GM12878 (cell line): Measurements from ENCODE around the gene TCF12. TPM values are rescaled to one million over a fixed set of nuclear protein-coding genes. Genes with fewer than 3 reads are reported as not detected.

Experiments
- ATAC-seq: fragments of 200-7000 bp; cut with Tn5 transposase; 3 replicates; pipeline ENCODE4 v1.9.1; 2020; ENCODE audit warnings: mild to moderate bottlenecking, moderate library complexity
- BruUV-seq: library from RNA; stranded (reverse); fragments of 400-500 nt; replicated peaks from 2 replicates; lab custom pipeline; 2021; lab: Mats Ljungman, UMichigan
- CTCF ChIA-PET: fragments of 300-600 bp; sonication (Branson Sonifier 250); formaldehyde crosslinking; extraction: SDS; loops from one replicate; lab custom pipeline; 2021; ENCODE audit warnings: inconsistent platforms; lab: Yijun Ruan, JAX
- POLR2A ChIA-PET: fragments of 350-600 bp; formaldehyde crosslinking; extraction: SDS; loops from one replicate; lab custom pipeline; 2021; ENCODE audit warnings: inconsistent platforms; lab: Charles Lee
- RAD21 ChIA-PET: fragments of 300-600 bp; sonication (Branson Sonifier 250); formaldehyde crosslinking; loops from one replicate; lab custom pipeline; 2023; ENCODE audit warnings: antibody characterized with exemption; ENCODE audit not compliant: unreplicated experiment; lab: Charles Lee
- SMC1A ChIA-PET: fragments of 300-600 bp; sonication (Branson Sonifier 250); formaldehyde crosslinking; loops from one replicate; lab custom pipeline; 2023; ENCODE audit not compliant: unreplicated experiment, uncharacterized antibody; lab: Charles Lee
- DNase-seq: peaks from one replicate; pipeline ENCODE4 v3.0.0-alpha.2; 2011; ENCODE audit warnings: low read depth, low spot score
- FAIRE-seq: peaks from 3 replicates; lab custom pipeline; 2011; peaks lifted over from hg19 to GRCh38; lab: Jason Lieb, UNC
- H2AFZ ChIP-seq: 2 replicates; pipeline ENCODE4 v1.6.0; 2011; ENCODE audit warnings: low read depth, low read length, control low read depth; ENCODE audit not compliant: control insufficient read depth
- H3K27ac ChIP-seq: 2 replicates; pipeline ENCODE4 v1.5.1; 2011; ENCODE audit warnings: control low read depth; ENCODE audit not compliant: control insufficient read depth, insufficient read depth
- H3K27me3 ChIP-seq, 2 experiments: replicated peaks in 1 of 2; 2 replicates each; pipeline versions ENCODE4 v1.6.0 to v1.6.1; 2011; ENCODE audit warnings: low read length in 1 of 2; ENCODE audit not compliant: control insufficient read depth in 2 of 2, insufficient read depth in 2 of 2
- H3K36me3 ChIP-seq, 2 experiments: 2 replicates each; pipeline ENCODE4 v1.5.1; 2011; ENCODE audit warnings: low read length in 1 of 2; ENCODE audit not compliant: control insufficient read depth in 2 of 2, insufficient read depth in 2 of 2
- H3K4me1 ChIP-seq: 2 replicates; pipeline ENCODE4 v1.6.1; 2011; ENCODE audit warnings: mild to moderate bottlenecking, low read length, moderate library complexity, mixed read lengths; ENCODE audit not compliant: control insufficient read depth, insufficient read depth
- H3K4me2 ChIP-seq: 2 replicates; pipeline ENCODE4 v1.6.0; 2011; ENCODE audit warnings: control low read depth; ENCODE audit not compliant: control insufficient read depth, insufficient read depth
- H3K4me3 ChIP-seq: fragments of 200-600 bp; sonication (generic); 2 replicates; pipeline ENCODE4 v1.5.1; 2016
- H3K79me2 ChIP-seq: 2 replicates; pipeline ENCODE4 v1.6.0; 2011; ENCODE audit warnings: low read length; ENCODE audit not compliant: control insufficient read depth, insufficient read depth
- H3K9ac ChIP-seq: 2 replicates; pipeline ENCODE4 v1.8.0; 2011; ENCODE audit warnings: low read length, control low read depth, mixed read lengths; ENCODE audit not compliant: control insufficient read depth, insufficient read depth
- H3K9me3 ChIP-seq: replicated peaks from 3 replicates; pipeline ENCODE4 v1.5.1; 2011; ENCODE audit warnings: mild to moderate bottlenecking, low read length; ENCODE audit not compliant: control insufficient read depth, insufficient read depth
- H4K20me1 ChIP-seq: 2 replicates; pipeline ENCODE4 v1.6.0; 2011; ENCODE audit not compliant: control insufficient read depth, insufficient read depth
- BMI1 ChIP-seq: fragments of 450-650 bp; IDR thresholded peaks from 2 replicates; pipeline ENCODE4 v1.6.1; 2016; ENCODE audit warnings: mild to moderate bottlenecking, moderate library complexity, borderline replicate concordance
- CBFB ChIP-seq: IDR thresholded peaks from 2 replicates; pipeline ENCODE4 v1.6.1; 2016; ENCODE audit warnings: antibody characterized with exemption, low read depth
- CTCF ChIP-seq, 3 experiments: IDR thresholded peaks in 2 of 3; conservative IDR thresholded peaks in 1 of 3; 2 replicates each; pipeline ENCODE4 v1.5.1; 2011; ENCODE audit warnings: low read depth in 3 of 3, low read length in 3 of 3, mild to moderate bottlenecking in 3 of 3, control low read depth in 2 of 3, moderate library complexity in 2 of 3, inconsistent platforms in 1 of 3, mixed read lengths in 1 of 3; ENCODE audit not compliant: control insufficient read depth in 2 of 3, insufficient read depth in 1 of 3; ENCODE audit errors: extremely low read depth in 1 of 3
- DPF2 ChIP-seq: fragments of 450-650 bp; IDR thresholded peaks from 2 replicates; pipeline ENCODE4 v1.6.1; 2017; ENCODE audit warnings: mild to moderate bottlenecking
- FOS ChIP-seq: IDR thresholded peaks from 3 replicates; pipeline ENCODE4 v1.6.1; 2011; ENCODE audit warnings: borderline replicate concordance; ENCODE audit not compliant: insufficient read length; ENCODE audit errors: extremely low read depth
- GATAD2B ChIP-seq: fragments of 450-650 bp; conservative IDR thresholded peaks from 2 replicates; pipeline ENCODE4 v1.6.1; 2017; ENCODE audit warnings: low read depth, mild to moderate bottlenecking, moderate library complexity
- HDGF ChIP-seq: fragments of 450-650 bp; IDR thresholded peaks from 2 replicates; pipeline ENCODE4 v1.6.1; 2016; ENCODE audit warnings: antibody characterized with exemption
- MEF2A ChIP-seq: IDR thresholded peaks from 2 replicates; pipeline ENCODE4 v1.6.1; 2011; ENCODE audit warnings: low read depth, mild to moderate bottlenecking, low read length, moderate library complexity; ENCODE audit not compliant: insufficient read depth
- MTA2 ChIP-seq: fragments of 450-650 bp; IDR thresholded peaks from 2 replicates; pipeline ENCODE4 v1.6.1; 2016; ENCODE audit warnings: low read depth, mild to moderate bottlenecking, moderate library complexity
- NFIC ChIP-seq: IDR thresholded peaks from 2 replicates; pipeline ENCODE4 v1.6.1; 2012; ENCODE audit warnings: low read depth, mild to moderate bottlenecking, inconsistent platforms, low read length, moderate library complexity
- PAX5 ChIP-seq: IDR thresholded peaks from 2 replicates; pipeline ENCODE4 v1.6.1; 2011; ENCODE audit warnings: low read depth, low read length, borderline replicate concordance
- PML ChIP-seq: IDR thresholded peaks from 2 replicates; pipeline ENCODE4 v1.6.1; 2012; ENCODE audit warnings: low read length, inconsistent platforms
- RELA ChIP-seq: fragments of 450-650 bp; IDR thresholded peaks from 2 replicates; pipeline ENCODE4 v1.8.0; 2014; ENCODE audit warnings: borderline replicate concordance; ENCODE audit not compliant: partially characterized antibody
- REST ChIP-seq: IDR thresholded peaks from 2 replicates; pipeline ENCODE4 v1.6.1; 2012; ENCODE audit warnings: mild to moderate bottlenecking, low read depth, low read length
- SMAD1 ChIP-seq: fragments of 450-650 bp; IDR thresholded peaks from 2 replicates; pipeline ENCODE4 v1.6.1; 2018; ENCODE audit warnings: mild to moderate bottlenecking, low read depth; ENCODE audit not compliant: partially characterized antibody
- SMARCA5 ChIP-seq: fragments of 450-650 bp; IDR thresholded peaks from 2 replicates; pipeline ENCODE4 v1.6.1; 2017; ENCODE audit warnings: mild to moderate bottlenecking
- STAT3 ChIP-seq: IDR thresholded peaks from 2 replicates; pipeline ENCODE4 v1.6.1; 2011; ENCODE audit warnings: low read depth, low read length, improper control_type of control experiment
- TCF7 ChIP-seq: IDR thresholded peaks from 2 replicates; pipeline ENCODE4 v1.6.1; 2014; ENCODE audit warnings: antibody characterized with exemption, borderline replicate concordance
- ZZZ3 ChIP-seq: IDR thresholded peaks from 2 replicates; pipeline ENCODE4 v1.6.1; 2011; ENCODE audit warnings: low read depth; ENCODE audit not compliant: control insufficient read depth, insufficient read length
- WGBS: methylation state at CpG from one replicate; pipeline ENCODE4 v1.1.6; 2016; ENCODE audit warnings: low lambda C conversion rate; ENCODE audit not compliant: insufficient replicate concordance, insufficient coverage; ENCODE audit errors: missing lambda C conversion rate; 5-methylcytosine and 5-hydroxymethylcytosine counted together
- in situ Hi-C: fragments of 300-500 bp; cut with MboI; formaldehyde crosslinking; loops from 9 replicates; pipeline ENCODE4 v1.14.3; 2018; ENCODE audit warnings: mixed read lengths
- intact Hi-C: fragments of 100-400 bp; cut with micrococcal nuclease; formaldehyde crosslinking; loops from one replicate; pipeline ENCODE4 v1.14.2; 2022; ENCODE audit not compliant: unreplicated experiment
- polyA plus RNA-seq, 11 experiments: library from polyadenylated mRNA; depleted of rRNA in 4 of 11; unstranded in 6 of 11; stranded (reverse) in 5 of 11; fragments of >200 nt; fragmentation: Nextera tagmentation in 4 of 11; fragmentation: Illumina TruSeq in 1 of 11; extraction: Ambion mirVana in 4 of 11; extraction: Trizol in 1 of 11; gene quantifications; 1 replicate in 1 of 11; 2 replicates in 10 of 11; pipeline versions ENCODE4 v1.2.1 to v1.2.3, GENCODE V29; 2011 to 2016; ENCODE audit warnings: inconsistent platforms in 2 of 11, missing spikeins in 2 of 11, low read depth in 1 of 11
- total RNA-seq, 4 experiments: library from RNA; depleted of rRNA in 3 of 4; stranded (reverse); fragments of >200 nt in 3 of 4; fragmentation: Illumina TruSeq in 1 of 4; extraction: Trizol in 1 of 4; gene quantifications; 2 replicates each; pipeline versions ENCODE4 v1.2.1 to v1.2.3, GENCODE V29; 2013 to 2021

Gene TCF12
- total and polyA plus RNA-seq, 10 of the 15 experiments (the other 5 are each of a cell fraction or from before 2014, with no cell fraction given): 8.2 to 70.9 (median 49.5) TPM

- ATAC-seq: no peak
- ChIA-PET POLR2A (no interaction called here), CTCF (no interaction called here), RAD21 (interaction anchor here (1.9 kb wide), 1 partner anchor 11 kb away, joined by 4 read pairs; no protein-coding TSS in a partner anchor), SMC1A (interaction anchor here (0.7 to 1.4 kb wide), 4 partner anchors 8 to 61 kb away, joined by 3 to 4 read pairs (median 3); no protein-coding TSS in a partner anchor)
- Histone ChIP-seq H3K36me3 (peaks cover 0 to 3% of the 10 kb centered on the region in 2 experiments; a peak in 2 of 4 replicates), H3K4me3 (no peak overlapping the region), H2AFZ (no peak overlapping the region), H3K79me2 (peaks cover 33% of the 10 kb centered on the region), H3K27ac (no peak overlapping the region), H3K4me2 (no peak overlapping the region), H3K9ac (no peak overlapping the region), H4K20me1 (no peaks in the 10 kb centered on the region), H3K9me3 (peaks cover 2% of the 10 kb centered on the region), H3K27me3 (no peaks in the 10 kb centered on the region), H3K4me1 (peaks cover 7% of the 10 kb centered on the region; the same call in 1 of the 2 replicates)
- intact Hi-C loops: no loop called here
- TF ChIP-seq REST (no peak), BMI1 (no peak), SMAD1 (no peak), CTCF (IDR thresholded peaks at IDR 0.05 in 2 of 3, conservative IDR thresholded peaks at IDR 0.05 in 1 of 3; ENCODE audit: control insufficient read depth in 2 of 3, extremely low read depth in 1 of 3, insufficient read depth in 1 of 3, low read depth in 3 of 3, low read length in 3 of 3) (no peak), FOS (no peak), HDGF (no peak), RELA (no peak), MEF2A (no peak), DPF2 (no peak), PML (no peak), ZZZ3 (no peak), MTA2 (no peak), NFIC (no peak), TCF7 (no peak), STAT3 (no peak), GATAD2B (no peak), SMARCA5 (no peak), PAX5 (no peak), CBFB (no peak)
- in situ Hi-C loops: no loop called here
- no peak for DNase-seq
- WGBS: 94% methylated on average over 2 of the region's 2 CpGs
- no TSS peak for BruUV-seq
- no peak for FAIRE-seq
Measured at GRCh38 chr15:56930669-56931313, 12.3 kb downstream of the TCF12 start.
